Left forelimb (tissue), 1 donor: ENCODE data around the gene DKK3.

Source experiments
- DNase-seq: peaks from one replicate; pipeline ENCODE4 v3.0.0-alpha.2; 2018; ENCODE audit warnings: low spot score

DKK3 gene

DNA sequence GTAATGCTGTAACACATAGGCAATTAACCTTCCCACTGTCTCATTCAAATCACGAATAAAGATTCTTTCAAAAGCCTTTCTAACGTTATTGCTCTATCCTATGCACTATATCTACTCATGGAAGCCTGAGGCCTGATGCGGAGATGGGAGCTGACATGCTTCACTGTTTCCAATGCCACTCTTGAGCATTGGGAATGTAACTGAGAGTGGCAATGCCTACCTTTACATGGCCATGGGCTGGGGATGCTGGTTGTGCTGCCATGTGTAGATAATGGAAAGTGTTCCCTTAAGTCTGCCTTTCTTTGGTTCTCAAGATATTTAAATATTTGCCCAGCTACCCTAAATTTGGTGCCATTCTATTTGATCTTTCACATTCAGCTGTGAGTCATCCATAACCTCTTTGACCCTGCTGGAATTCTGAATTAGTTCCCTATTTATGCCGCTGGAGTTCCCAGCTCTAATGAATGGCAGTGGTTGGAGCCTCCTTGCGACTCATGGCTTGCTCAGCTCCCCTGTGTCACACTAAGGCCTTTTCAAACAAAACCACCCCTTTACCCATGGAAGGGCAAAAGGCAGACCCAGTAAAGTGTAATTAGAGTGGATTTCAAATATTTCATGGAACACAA lies 21.4 kb upstream of the DKK3 start:
- DNase-seq, result no peak

DNA sequence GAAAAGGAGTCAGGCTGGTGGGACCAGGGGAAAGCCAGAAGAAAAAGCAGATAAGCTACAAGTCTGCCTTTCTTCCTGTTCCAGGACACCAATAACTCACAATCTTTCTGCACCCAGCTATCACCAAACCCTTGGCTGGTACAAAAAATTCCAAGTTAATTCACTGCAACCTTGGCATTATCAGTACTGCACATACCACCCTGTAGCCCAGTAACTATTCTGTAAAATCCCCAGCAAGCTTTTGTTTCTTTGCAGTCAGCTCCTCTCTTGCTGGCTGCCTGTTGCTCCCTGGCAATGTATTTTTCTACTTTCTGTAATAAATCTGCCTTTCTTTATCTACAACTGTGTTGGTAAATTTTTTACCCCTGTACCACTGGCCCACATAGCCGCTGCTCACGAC lies 20.7 kb upstream of the DKK3 start:
- DNase-seq, result no peak

DNA sequence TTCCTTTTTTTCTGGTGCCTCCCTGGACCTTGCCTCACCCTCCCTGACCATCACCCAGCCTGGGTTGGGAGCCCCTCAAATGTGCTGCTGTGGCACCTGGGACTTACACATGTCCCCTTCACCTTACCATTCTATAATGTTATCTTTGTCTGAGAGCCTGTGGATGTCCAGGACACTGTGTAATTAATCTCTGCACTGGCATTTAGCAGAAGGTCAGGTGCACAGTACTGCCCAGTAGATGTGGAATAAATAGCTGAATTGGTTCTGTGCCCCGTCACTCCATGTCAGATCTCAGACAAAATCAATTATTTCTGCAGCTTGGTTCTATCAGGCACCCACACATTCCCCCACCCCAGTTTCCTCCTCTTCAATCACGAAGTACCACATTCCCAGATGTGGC lies 19.9 kb upstream of the DKK3 start:
- DNase-seq, result no peak

DNA sequence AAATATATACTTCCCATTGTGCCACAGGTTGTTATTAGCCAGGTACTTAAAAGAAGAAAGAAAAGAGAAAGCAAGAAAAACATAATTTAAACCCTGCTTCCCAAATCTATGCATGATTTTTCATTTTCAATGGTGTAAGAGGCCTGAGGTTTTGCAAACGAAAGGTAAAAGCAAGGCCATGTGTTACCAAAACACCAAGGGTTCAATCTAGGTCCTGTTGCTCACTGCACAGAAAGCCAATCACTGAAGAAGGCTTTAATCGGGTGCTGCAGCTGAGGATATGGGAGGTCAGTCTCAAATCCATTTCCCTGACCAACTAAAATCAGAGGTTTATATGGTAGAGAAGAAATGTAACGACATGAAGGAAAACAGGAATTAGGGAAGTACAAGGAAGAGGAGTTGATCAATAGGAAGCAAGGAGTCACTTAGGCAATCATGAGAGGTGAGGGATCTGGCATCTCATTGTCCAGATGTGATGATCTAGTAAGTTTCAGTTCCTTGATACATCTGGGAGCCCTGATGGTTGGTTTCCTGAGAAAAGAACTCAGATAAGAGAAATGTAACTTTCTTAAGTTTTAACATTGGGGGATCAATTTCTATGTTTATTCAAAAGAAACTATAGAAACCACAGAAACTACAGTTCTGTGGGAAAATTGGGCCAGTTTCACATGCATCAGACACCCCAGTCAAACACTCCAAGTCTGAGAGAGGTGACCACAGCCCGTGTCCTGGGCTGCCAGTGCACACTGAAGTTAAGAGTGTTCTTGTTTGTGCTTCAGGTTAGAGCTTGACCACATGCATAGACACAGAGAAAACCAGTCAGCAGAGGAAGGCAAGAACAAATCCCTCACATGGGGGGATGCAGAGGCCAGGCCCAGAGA lies 18.1 kb upstream of the DKK3 start:
- no peak for DNase-seq

DNA sequence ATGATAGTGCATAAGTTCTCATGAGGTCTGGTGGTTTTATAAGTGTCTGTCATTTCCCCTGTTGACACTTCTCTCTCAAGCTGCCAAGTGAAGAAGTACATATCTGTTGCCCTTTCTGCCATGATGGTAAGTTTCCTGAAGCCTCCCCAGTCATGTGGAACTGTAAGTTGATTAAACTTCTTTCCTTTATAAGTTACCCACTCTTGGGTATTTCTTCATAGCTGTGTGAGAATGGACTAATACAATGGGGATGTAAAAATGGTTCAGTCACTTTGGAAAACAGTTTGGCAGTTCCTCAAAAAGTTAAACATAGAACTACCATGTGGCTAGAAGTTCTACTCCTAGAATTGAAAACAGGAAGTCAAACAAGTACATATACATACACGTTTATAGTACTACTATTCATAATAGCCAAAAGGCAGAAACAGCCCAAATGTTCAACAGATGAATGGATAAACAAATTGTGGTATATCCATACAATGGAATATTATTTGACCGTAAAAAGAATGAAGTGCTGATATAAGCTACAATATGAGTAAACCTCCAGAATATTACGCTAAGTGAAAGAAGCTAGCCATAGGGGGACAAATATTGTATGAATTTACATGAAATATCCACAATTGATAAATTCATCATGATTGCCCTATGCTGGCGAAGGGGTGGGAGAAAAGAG lies 16.0 kb upstream of the DKK3 start:
- no peak for DNase-seq

DNA sequence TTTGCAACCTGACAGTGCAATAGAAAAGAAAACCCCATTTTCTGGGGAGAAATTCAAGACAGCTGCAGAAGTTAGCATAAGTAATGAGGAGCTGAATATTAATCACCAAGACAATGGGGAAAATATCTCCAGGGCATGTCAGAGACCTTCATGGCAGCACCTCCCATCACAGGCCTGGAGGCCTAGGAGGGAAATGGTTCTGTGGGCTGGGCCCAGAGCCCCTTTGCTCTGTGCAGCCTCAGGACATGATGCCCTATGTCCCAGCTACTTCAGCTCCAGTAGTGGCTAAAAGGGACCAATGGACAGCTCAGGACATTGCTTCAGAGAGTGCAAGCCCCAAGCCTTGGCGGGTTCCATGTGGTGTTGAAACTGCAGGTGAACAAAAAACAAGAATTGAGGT lies 14.6 kb upstream of the DKK3 start:
- no peak for DNase-seq

DNA sequence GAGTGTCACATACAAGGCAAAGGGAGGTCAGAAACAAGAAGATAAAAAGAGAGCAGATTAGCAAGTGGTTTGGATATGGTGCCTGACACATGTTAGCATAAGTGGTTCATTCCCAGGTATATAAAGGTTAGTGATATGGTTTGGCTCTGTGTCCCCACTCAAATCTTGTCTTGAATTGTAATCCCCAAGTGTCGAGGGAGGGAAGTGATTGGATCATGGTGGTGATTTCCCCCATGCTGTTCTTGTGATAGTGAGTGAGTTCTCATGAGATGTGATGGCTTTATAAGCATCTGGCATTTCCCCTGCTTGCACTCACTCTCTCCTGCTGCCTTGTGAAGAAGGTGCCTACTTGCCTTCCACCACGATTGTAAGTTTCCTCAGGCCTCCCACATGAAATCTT lies 12.1 kb upstream of the DKK3 start:
- no peak for DNase-seq

DNA sequence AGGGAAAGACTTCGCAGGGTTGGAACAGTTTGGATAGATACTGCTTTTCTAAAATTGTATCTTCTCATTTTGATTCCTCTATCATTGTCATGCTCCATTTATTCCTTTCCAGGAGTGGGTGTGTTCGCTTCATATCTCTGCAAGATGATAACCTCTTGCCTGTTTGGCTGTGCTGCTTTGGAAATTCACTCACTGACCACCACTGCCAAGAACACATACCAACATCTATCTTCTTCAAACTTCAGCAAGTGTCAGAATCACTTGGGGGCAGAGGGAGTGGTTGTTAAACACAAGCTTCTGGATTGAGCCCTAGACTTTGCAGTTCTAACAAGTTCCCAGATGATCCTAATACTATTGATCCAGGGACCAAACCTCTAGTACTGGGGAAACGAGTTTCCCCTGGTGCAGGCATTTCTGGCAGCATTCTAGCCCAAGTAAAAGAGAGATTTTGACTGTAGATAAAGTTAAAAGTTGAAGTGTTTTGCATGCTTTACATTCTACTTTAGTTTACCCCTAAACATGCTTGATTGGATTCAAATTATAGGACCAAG lies 11.5 kb upstream of the DKK3 start:
- DNase-seq, result no peak

DNA sequence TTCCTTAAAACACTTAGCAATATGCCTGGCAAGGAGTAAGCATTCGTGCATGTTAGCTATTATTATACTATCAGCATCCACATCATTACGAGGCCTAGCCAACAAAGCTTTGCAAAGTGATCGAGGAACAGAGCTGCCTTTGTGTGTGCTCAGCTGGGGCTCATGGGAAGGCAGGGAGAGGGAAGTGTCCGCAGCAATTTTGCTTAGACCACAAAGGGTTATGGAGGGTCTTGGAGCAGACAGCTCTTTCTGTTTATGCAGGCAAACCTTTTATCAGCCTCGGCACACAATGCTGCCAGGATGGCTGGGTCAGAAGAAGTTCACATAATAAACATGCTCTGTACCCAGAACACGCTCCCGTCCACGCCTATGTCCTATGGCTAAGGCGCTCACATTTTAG lies 10.9 kb upstream of the DKK3 start:
- no peak for DNase-seq

DNA sequence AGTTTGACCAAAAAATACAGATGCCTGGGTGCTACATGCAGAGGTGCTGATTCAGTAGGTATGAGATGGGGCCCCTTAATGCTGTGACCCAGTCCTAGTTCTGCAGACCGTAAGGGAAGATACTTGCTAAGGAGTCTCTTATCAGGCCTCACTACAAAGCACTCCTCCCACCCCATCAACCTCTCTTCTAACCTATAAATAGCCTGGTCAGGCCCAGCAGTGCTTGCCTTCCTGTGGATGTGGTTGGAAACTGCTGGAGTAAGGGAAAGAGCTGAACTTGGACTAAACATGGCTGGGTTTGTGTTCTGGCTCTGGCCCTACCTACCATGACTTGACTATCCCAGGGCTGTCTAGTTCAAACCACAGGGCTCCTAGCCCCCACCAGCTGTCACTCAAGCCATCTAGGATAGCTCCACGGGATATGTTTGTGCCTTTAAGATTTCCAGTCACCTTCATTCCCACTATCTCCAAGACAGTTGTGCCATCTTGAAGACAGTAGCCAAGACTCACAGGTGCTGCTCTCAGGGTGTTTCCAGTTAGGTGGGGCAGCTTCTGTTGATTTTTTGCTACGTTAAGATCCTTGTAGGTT lies 9.5 kb upstream of the DKK3 start:
- DNase-seq, result no peak

DNA sequence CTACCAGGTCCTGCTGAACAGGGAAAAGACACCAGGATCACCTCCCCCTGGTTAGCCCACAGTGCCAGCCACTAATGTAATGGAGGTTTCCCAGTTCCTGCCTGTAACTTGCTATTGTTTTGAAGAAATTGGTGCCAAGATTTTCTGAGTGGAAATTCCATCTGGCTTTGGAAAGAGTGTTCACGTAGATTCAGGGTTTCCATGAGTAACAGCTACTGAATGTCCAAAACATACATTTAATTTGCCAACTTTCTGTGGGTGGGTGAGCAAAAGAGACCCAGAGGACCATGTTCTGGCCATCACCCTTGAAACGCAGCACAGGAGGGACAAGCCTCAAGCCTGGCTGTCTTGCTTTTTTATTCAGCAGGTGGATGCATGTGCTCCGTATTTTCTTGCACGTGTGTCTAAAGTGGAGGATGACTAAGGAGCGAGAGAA lies 8.8 kb upstream of the DKK3 start:
- no peak for DNase-seq

DNA sequence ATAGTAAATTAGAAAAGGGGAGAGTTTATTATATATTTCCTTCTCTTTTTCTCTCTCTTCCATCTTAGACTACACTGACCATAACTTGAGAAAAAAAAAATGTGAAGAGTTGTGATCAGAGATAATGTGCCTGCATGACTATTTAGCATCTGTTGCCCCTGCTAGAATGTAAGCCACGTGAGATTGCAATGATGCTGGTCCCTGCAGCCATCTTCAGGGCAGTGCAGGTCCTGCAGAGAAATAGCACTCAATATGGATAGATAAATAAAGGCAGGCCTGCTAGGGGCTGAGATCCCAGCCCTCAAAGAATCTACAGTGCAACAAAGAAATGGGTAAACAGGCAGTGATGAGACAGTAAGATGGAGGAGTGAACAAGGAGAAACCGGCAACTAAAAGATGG lies 7.8 kb upstream of the DKK3 start:
- DNase-seq, result no peak

DNA sequence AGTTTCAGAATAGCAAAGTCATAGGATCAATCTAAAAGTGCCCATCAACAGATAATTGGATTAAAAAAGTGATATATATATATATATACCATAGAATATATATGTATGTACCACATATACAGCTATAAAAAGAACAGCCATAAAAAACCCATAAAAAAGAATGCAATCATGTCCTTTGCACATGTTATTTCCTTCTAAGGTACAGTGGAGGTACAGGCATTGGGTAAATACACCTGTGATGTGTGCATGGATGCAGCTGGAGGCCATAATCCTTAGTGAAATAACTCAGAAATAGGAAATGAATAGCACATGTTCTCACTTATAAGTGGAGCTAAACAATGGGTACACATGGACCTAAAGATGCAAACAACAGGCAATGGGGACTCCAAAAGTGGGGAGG lies 7.1 kb upstream of the DKK3 start:
- no peak for DNase-seq

DNA sequence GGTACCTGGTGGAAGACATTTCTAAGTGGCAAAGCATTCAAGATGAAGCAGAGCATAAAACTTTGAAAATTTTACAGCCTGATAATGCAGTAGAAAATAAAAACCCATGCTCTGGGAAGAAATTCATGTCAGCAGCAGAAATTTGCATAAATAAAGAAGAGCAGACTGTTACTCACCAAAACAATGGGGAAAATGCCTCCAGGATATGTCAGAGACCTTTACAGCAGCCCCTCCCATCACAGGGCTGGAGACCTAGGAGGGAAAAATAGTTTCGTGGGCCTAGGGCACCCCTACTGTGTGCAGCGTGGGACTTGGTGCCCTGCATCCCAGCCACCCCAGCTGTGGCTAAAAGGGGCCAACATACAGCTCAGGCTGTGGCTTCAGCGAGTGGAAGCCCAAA lies 5.4 kb upstream of the DKK3 start:
- no peak for DNase-seq

DNA sequence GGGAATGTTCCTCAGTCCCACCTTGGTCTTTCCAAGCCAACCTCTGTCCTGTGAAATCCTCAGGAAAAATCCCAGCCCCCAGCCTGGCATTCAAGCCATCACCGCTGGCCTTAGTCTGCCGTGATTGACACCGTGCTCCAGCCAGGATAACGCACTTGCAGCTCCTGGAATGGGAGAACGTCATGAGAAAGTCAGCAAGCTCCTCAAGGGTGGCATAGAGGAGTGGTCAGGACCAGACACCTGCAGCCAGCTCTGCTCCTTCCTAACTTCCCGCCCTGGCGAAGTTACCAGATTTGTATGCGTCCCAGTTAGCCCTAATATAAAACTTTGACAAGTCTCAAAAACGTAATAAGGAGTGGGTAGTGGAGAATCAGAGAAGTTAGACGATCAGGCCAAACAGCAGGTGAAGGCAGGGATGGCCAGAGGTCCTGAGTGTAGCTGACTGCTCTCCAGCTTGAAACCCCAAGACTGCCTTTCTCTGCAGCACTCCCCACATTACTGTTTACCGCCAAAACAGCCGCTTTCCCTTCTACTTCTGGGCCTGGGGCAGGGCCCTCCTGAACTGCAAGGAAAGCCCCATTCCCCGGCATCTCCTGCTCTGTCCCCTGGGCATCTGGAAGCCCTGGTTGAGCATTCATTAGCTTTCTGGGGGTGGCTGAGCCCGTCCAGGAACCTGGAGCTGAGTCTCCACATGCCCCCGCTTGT lies 1.3 kb upstream of the DKK3 start:
- DNase-seq, result no peak

DNA sequence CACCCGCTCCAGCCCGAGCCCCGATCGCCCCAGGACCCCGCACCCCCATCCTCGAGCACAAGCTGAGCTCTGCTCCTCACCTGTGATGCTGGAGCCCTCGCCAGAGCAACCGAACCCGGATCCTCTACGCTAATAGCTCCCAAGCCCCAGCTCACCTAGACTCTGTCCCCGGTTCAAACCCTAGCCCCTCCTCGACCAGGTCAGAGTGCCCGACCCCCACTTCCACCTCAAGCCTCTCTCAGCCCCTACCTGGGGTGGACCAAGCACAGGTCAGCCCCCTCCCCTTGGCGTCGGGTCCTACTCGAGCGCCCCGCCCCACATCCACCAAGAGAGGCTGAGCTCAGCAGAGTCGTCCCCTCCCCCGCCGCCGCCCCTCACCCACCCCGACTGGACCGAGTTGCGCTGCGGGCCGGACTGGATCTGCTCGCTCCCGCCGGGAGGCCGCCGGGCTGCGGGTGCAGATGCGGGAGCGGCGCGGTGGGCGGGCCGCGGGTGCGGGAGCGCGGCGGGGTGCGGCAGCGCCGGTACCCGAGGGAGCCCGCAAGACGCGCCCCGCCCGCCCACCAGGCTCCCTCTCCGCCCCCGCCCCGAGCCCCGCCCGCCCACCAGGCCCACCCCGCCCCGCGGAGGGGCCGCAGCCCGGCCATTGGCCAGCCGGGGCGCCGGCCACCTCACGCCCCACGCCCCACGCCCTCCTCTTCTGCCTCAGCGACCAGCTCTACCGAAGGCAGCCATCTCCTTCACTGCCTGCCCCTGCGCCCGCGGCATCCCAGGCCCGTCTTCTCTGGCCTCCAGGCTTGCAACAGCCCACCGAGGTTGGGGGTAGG lies 577 bp upstream of the DKK3 start:
- peak; percentile 83 for DNase-seq

DNA sequence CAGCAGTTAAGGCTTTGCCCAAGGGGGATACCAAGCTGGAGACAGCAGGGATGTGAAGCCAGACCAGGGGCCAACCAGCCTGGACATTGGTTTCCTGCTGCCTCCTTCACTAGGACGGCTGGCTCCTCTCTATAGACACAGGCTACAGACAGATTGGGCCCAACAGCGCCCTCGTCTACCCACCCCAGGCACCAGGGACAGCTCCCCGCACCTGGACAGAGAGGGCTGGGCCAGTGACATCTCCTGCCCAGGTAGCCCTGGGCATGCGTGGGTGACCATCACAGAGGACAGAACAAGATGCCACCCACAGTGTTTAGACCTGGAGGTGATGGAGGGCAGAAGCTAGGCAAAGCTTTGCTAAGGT lies 1.2 kb downstream of the DKK3 start:
- no peak for DNase-seq

DNA sequence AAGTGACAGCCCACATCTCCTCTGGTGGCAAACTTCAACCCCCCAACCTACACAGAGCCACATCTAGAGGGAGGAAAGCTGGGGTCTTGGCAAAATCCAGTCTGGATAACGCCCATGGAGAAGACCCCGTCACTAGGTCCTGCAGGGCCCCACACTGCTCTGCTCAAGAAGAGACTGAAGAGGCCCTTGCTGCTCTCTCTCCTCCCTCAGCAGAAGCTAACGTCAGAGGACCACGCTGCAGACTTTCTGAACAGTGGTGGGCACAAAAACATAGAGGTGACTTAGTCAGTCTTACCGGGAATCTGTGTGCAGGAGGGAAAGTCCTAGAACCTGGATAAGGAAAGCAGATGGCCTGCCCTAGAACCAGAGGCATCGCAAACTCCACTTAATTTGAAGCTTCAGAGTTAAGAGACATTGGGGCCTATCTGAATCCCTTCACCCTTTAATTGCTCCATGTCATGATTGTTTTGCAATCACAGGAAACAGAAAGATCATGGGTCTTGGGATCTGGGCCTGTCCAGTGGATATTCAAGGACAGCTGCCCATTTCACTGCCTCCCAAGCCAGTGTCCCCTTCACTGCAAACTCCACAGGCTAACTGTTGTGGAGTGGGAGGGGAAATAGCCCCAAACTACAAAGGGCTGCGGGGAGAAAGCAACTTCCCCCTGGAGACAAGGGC lies 1.7 kb downstream of the DKK3 start:
- DNase-seq, result no peak

DNA sequence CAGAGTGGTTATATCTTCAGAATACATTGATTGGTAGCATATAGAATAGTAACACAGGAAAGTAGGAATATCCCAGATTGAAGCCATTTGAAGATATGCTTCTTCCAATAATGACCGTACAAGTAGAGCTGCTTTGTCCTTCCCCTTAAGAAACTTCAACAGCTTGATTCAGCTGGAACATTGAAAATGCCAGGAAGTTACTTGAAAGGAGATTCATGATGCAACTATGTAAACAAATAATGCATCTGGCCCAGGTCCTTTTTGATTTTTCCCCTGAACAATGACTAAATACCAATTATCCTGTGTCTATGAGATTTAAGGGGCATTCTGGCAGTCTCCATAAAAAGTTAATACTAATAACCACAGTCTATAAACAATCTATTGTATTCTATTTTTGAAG lies 3.0 kb downstream of the DKK3 start:
- DNase-seq, result no peak

DNA sequence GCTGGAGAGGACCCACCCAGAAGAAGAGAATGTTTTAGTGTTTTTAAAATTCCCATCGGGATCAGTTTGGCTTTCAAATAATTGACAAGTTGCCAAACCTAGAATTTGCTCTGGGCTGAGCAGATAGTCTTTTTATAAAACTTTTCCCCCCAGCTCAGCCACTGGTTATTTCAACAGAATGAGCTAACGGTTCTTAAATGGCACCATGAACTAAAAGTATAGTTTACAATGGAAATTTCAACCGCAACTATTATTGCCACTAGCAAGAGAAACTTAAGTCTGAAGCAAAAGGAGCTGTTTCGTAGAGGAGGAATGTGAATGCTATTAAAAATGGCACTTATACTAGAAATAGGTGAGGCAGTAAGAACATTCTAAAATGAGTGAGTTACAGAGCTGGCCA lies 3.4 kb downstream of the DKK3 start:
- DNase-seq, result no peak

DNA sequence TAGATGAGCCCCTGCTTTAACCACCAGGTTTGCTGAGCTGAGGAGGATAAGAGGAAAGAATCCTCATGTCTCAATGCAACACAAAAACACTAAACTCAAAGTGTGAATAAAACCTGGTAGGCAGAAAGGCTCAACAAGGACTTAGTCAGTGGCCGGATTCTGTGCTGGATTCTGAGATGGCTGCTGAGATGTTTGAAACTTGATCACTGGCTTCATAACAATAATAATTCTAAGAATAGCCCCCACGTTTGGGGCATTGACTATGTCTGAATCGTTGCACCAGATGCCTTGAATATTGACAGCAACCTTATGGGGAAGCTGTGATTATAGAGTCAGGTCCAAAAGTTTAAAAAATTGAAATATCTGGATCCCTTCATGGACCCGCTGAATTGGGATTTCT lies 4.6 kb downstream of the DKK3 start:
- no peak for DNase-seq
